ENCODE data around the gene SPNS2. TPM values are rescaled to one million over a fixed set of nuclear protein-coding genes. Genes with fewer than 3 reads are reported as not detected.

The SPNS2 gene
- polyA plus RNA-seq, 1 of the 3 experiments (the other 2 are of a cell fraction): 0.08 TPM

DNA sequence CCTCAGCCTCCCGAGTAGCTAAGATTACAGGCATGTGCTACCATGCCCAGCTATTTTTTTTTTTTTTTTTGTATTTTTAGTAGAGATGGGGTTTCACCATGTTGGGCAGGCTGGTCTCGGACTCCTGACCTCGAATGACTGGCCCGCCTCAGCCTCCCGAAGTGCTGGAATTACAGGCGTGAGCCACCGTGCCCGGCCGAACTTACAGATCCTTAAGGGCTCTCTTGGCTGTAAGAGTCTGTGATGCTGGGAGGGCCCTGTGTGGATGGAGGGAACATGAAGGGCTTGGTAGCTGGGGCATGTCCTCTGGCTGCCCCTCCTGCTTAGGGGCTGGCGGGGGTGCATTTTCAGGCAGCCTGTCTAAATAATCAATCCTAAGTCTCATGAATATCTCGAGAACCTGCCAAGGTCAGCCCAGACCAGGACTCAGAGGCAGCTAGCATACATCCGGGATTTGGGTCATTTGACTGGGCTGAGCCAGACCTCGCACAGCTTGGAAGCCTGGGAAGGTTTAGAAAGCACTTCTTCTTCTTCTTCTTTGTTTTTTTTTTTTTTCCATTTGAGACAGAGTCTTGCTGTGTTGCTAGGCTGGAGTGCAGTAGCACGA, 47.9 kb upstream of the SPNS2 start:
- Histone ChIP-seq H4K20me1 (ENCODE audit: insufficient read depth) (no peaks in the 10 kb centered on the region), H2AFZ (ENCODE audit: low read depth) (no peak overlapping the region), H3K79me2 (ENCODE audit: insufficient read depth) (no peaks in the 10 kb centered on the region), H3K27ac (ENCODE audit: low read depth in 2 of 2, low read length in 1 of 2) (no peak overlapping the region), H3K9me3 (no peaks in the 10 kb centered on the region), H3K4me1 (ENCODE audit: control insufficient read depth in 1 of 2, insufficient read depth in 2 of 2, low read depth in 1 of 2, low read length in 1 of 2) (no peaks in the 10 kb centered on the region), H3K4me2 (no peak overlapping the region), H3K27me3 (ENCODE audit: insufficient read depth) (peaks cover 6% of the 10 kb centered on the region; the same call in 1 of the 2 replicates), H3F3A (replicated peaks; ENCODE audit: insufficient read depth) (no peaks in the 10 kb centered on the region), H3K9ac (no peak overlapping the region), H3K9me2 (no peaks in the 10 kb centered on the region), H3K4me3 (ENCODE audit: low read depth in 2 of 2, low read length in 1 of 2) (no peak overlapping the region), H3K36me3 (replicated peaks in 1 of 2; ENCODE audit: control insufficient read depth in 1 of 2, insufficient read depth in 2 of 2, low read length in 1 of 2) (no peaks in the 10 kb centered on the region)
- POLR2A ChIA-PET: interaction anchor here (1.0 kb wide), 1 partner anchor 14 kb away, joined by 4 read pairs; no protein-coding TSS in a partner anchor
- WGBS (ENCODE audit: low lambda C conversion rate): 83% methylated on average over 14 of the region's 14 CpGs
- TF ChIP-seq GABPA (IDR thresholded peaks at IDR 0.05; ENCODE audit: low read depth) (no peak), EP300 (IDR thresholded peaks at IDR 0.05; ENCODE audit: borderline replicate concordance in 1 of 2, low read depth in 1 of 2, low read length in 1 of 2) (no peak), MXI1 (IDR thresholded peaks at IDR 0.05; ENCODE audit: low read depth, low read length) (no peak), POLR2AphosphoS5 (IDR thresholded peaks at IDR 0.05; ENCODE audit: low read depth, low read length) (no peak), RFX5 (IDR thresholded peaks at IDR 0.05; ENCODE audit: low read length) (no peak), FOSL2 (IDR thresholded peaks at IDR 0.05; ENCODE audit: borderline replicate concordance, low read depth) (no peak)
- CTCF ChIA-PET: interaction anchor here (0.8 to 1.2 kb wide), 2 partner anchors 30 to 116 kb away, joined by 3 read pairs; no protein-coding TSS in a partner anchor
- no peak for DNase-seq

DNA sequence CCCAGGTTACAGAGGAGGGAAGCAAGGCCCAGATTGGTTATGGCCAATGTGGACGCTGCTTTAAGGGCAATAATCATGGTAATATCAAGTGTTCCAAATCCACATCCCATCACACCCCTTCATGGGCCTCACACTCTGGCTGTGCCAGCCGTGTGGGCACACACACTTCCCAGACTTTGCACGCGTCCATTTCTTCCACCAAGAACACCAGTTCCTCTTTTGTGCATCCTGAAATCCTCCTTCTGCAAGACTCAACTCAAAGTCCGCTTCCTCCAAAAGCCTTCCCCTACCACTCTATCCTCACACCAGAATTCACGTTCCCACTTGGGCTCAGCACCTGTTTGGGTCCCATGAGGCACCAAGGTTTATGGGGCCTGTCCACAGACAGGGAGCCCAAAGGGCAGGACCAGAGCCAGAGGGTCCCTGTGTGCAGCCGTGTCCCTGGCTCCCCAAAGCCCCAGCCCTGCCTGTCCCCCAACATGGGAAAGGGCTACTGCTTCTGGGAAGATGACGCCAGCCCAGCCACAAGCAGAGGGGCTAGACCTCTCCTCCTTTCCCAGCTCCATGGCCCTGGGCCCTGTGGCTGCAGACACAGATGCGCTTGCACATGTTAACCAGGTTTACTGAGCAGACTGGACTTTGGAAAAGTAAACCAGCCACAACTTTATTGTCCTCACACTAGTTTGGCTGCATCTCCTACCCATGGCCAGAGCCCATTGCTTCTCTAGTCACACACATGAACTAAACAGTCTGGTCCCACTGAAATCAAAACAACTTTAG, 44.7 kb upstream of the SPNS2 start:
- H2AFZ ChIP-seq (ENCODE audit: low read depth): no peak overlapping the region
- H3K4me3 ChIP-seq (ENCODE audit: low read depth in 2 of 2, low read length in 1 of 2): no peak overlapping the region
- no peak overlapping the region for H3K4me2 ChIP-seq
- no peaks in the 10 kb centered on the region for H3K9me3 ChIP-seq
- H3F3A ChIP-seq (replicated peaks; ENCODE audit: insufficient read depth): no peaks in the 10 kb centered on the region
- no peaks in the 10 kb centered on the region for H3K9me2 ChIP-seq
- TF ChIP-seq NFIC (IDR thresholded peaks at IDR 0.05; ENCODE audit: borderline replicate concordance): no peak
- H3K4me1 ChIP-seq (ENCODE audit: control insufficient read depth in 1 of 2, insufficient read depth in 2 of 2, low read depth in 1 of 2, low read length in 1 of 2): no peaks in the 10 kb centered on the region
- POLR2A ChIA-PET: no interaction called here
- no peaks in the 10 kb centered on the region for H4K20me1 ChIP-seq (ENCODE audit: insufficient read depth)
- peaks cover 6% of the 10 kb centered on the region; the same call in 1 of the 2 replicates for H3K27me3 ChIP-seq (ENCODE audit: insufficient read depth)
- no peak for DNase-seq
- CTCF ChIA-PET: no interaction called here
- H3K36me3 ChIP-seq (replicated peaks in 1 of 2; ENCODE audit: control insufficient read depth in 1 of 2, insufficient read depth in 2 of 2, low read length in 1 of 2): no peaks in the 10 kb centered on the region
- 80% methylated on average over 9 of the region's 9 CpGs for WGBS (ENCODE audit: low lambda C conversion rate)
- H3K27ac ChIP-seq (ENCODE audit: low read depth in 2 of 2, low read length in 1 of 2): no peak overlapping the region
- H3K9ac ChIP-seq: no peak overlapping the region
- H3K79me2 ChIP-seq (ENCODE audit: insufficient read depth): no peaks in the 10 kb centered on the region

DNA sequence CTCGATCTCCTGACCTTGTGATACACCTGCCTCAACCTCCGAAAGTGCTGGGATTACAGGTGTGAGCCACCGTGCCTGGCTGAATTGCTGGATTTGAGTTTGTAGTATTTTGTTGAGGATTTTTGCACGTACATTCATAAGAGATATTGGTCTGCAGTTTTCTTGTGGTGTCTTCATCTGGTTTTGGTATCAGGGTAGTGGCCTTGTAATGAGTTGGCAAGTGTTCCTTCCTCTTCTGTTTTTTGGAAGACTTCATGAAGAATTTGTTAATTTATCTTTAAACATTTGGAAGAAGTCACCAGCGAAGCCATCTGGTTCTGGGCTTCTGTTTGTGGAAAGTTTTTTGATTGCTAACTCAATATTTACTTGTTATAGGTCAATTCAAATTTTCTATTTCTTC, 38.0 kb upstream of the SPNS2 start:
- TF ChIP-seq RXRA (IDR thresholded peaks at IDR 0.05; ENCODE audit: borderline replicate concordance, low read depth) (no peak), RAD21 (IDR thresholded peaks at IDR 0.05; ENCODE audit: low read length) (no peak), GABPA (IDR thresholded peaks at IDR 0.05; ENCODE audit: low read depth) (no peak)
- TF ChIP-seq, protein P1, sequence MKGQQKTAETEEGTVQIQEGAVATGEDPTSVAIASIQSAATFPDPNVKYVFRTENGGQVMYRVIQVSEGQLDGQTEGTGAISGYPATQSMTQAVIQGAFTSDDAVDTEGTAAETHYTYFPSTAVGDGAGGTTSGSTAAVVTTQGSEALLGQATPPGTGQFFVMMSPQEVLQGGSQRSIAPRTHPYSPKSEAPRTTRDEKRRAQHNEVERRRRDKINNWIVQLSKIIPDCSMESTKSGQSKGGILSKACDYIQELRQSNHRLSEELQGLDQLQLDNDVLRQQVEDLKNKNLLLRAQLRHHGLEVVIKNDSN (IDR thresholded peaks at IDR 0.05; ENCODE audit: borderline replicate concordance, low read depth): no peak
- H3K4me2 ChIP-seq: no peak overlapping the region
- no peak for DNase-seq
- H3K27me3 ChIP-seq (ENCODE audit: insufficient read depth): no peaks in the 10 kb centered on the region
- H3K9ac ChIP-seq: no peak overlapping the region
- no peaks in the 10 kb centered on the region for H3K9me2 ChIP-seq
- H3K4me3 ChIP-seq (ENCODE audit: low read depth in 2 of 2, low read length in 1 of 2): no peak overlapping the region
- H3K79me2 ChIP-seq (ENCODE audit: insufficient read depth): no peaks in the 10 kb centered on the region
- H3F3A ChIP-seq (replicated peaks; ENCODE audit: insufficient read depth): no peaks in the 10 kb centered on the region
- no peaks in the 10 kb centered on the region for H3K9me3 ChIP-seq
- ChIA-PET CTCF (no interaction called here), POLR2A (no interaction called here)
- H4K20me1 ChIP-seq (ENCODE audit: insufficient read depth): no peaks in the 10 kb centered on the region
- 36% methylated on average over 5 of the region's 5 CpGs for WGBS (ENCODE audit: low lambda C conversion rate)
- H3K4me1 ChIP-seq (ENCODE audit: control insufficient read depth in 1 of 2, insufficient read depth in 2 of 2, low read depth in 1 of 2, low read length in 1 of 2): peaks cover 0 to 6% of the 10 kb centered on the region in 2 experiments; a peak in 1 of 4 replicates
- no peaks in the 10 kb centered on the region for H3K36me3 ChIP-seq (replicated peaks in 1 of 2; ENCODE audit: control insufficient read depth in 1 of 2, insufficient read depth in 2 of 2, low read length in 1 of 2)
- no peak overlapping the region for H2AFZ ChIP-seq (ENCODE audit: low read depth)
- H3K27ac ChIP-seq (ENCODE audit: low read depth in 2 of 2, low read length in 1 of 2): no peak overlapping the region

All from SK-N-SH (cell line).